Stimulated activated CD4-positive, alpha-beta T cell treated with anti-CD3 and anti-CD28 coated beads, Interleukin-12 subunit alpha, Interleukin-12 subunit beta, amount 100 ng/mL, for 48 hours (primary cell): ENCODE data around the gene DLG4.
"Not testable (repeated sequence)": the region's sequence is repeated elsewhere in the genome, so short reads cannot be mapped to it uniquely, and the experiment has no call there.

ENCODE experiments used
- DNase-seq, 3 donors: peaks; one replicate each; pipeline ENCODE4 v3.0.0-alpha.2; 2020; ENCODE audit warnings: low read depth in 2 of 3, low spot score in 1 of 3

Gene DLG4

GRCh38 chr17:7190276-7190917 is 29.2 kb downstream of the DLG4 start:
- no peak for DNase-seq

DNA sequence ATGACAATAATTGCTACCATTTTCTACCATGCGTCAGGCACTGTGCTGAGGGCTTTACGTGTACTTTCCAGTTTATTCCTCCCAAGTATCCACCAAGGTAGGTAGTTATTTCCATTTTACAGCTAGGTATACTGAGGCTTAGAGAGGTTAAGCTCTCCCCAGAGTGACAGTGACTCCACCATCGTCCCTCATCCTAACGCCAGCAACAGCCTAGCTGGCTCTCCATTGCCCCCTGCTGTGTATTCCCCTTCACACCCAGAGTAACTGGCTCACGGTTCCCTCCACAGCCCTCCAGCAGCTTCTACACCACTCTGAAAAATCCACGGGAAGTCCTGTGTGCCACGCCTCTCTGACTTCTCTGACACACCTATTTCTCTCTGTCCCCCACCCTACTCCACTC is 33.4 kb downstream of the DLG4 start:
- DNase-seq, result no peak

- DNase-seq, result no peak
These were observed 35.0 kb downstream of the DLG4 start for GRCh38 chr17:7184647-7185046.

- DNase-seq, result no peak
These were observed 35.5 kb downstream of the DLG4 start for GRCh38 chr17:7184091-7184488.

DNA sequence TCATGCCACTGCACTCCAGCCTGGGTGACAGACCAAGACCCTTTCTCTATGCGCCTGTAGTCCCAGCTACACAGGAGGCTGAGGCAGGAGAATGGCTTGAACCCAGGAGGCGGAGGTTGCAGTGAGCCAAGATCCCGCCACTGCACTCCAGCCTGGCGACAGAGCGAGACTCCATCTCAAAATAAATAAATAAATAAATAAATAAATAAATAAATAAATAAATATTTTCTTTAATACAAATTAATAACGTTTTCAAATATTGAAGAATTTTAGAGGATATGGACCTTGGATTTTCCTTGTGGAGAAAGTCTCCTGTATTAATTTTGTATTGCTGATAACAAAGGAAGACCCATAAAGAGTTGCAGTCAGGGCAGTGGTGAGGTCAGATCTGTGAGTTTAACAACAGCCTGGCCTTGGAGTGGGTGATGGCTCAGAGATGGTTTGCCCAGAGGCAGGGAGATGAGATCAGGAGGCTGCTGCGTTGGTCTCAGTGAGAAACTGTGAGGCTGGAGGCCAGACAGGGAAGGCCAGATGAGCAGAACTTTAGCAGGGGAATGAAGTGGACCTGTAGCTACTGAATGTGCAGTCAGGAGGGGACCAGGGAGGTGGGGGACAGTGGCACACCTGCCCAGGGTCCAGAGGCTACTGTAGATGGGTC is 36.1 kb downstream of the DLG4 start:
- DNase-seq, result no peak

DNA sequence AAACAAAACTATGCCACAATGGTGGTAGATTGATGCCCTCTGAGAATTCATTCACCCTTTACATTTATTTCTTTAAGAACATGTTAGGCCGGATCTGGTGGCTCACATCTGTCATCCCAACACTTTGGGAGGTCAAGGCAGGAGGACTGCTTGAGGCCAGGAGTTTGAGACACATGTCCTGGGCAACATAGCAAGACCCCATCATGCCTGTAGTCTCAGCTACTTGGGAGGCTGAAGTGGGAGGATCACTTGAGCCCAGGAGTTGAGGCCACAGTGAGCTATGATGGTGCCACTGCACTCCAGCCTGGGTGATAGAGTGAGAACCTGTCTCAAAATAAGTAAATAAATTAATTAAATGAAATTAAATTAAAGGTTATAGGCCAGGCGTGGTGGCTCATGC is 37.5 kb downstream of the DLG4 start:
- not testable (repeated sequence) for DNase-seq

DNA sequence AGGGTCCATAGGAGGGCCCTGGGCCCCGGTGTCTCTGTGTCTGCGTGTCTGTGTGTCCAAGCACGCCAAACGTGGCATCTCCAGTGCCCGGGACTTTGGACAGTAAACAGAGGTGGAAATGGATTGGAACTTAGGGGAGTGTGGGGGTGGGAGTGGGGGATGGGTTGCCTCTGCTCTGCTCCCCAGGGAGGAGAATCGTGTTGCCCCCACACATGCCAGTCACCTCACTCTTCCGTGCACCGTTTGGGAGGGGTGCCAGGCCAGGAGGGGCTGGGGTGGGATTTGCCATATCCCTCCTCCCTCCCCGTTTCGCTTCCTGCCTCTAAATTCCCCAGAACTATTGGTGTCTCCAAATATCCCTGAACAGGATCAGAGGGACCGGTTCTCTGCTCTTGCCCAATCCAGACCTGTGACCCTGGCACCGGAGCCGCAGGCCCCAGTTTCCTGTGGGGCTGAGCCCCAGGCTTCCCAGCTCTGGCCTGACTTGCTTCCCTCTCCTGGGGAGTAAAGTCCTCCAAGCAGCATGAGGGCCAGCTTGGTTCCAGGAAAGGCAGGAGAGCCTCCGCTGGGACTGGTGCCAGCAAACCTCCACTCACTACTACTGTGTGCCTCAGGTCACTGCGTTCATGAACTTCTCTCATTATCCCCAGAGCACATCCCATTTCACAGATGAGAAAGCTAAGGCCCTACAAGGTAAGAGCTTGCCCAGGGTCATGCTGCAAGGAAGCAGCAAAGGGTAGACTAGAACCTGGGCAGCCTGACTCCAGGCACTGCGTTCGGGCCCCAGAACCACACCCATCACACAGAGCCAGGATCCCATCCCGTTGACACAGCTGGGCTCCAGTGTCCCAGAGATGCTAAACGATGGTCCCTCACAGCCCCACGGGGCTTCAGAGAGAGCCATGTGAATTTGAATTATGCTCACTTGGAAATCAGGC is 40.0 kb downstream of the DLG4 start, which contains the start of gene ASGR1:
Gene ASGR1, minus strand, starts transcription at position 54 of the 938 bp plus-strand sequence. CDS start 807 bp downstream, outside the sequence.
- DNase-seq, result no peak

DNA sequence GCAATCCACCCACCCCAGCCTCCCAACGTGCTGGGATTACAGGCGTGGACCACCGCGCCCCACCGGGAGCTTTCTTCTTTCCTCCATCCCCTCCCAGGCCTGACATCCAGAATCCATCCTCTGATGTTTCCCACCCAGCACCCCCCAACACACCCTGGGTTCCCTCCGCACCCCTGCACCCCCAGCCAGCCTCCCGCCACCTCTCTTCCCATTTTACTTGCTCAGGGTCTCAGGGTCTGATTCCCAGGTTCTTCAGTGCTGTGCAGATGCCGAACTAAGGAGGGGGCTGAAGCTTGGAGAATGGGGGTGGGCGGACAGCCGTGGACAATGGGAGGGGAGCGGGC is 40.7 kb downstream of the DLG4 start:
- no peak for DNase-seq

DNA sequence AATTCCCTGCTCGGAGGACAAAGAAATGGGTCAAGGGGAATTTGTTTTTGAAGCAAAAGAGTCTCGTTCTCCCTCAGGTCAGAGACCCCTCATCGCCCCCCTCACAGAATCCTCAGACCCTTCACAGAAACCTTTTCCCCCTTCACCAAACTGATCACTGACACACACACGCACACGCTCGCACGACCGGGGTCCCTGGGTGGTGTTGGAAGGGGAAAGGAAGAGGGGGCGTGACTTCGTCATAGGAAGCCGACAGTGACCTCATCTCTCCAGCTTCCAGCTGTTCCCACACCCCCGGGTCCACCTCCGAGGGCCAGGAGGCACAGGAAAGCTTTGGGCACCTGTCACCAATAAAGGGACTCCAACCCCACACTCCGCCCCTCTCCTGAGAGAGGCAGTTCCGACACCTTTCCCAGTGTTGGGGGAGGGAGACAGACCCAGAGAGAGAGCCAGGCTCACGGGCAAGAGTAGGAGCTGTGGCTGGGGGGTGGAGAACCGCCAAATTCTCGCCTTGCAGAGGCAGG is 41.6 kb downstream of the DLG4 start:
- DNase-seq, result no peak

DNA sequence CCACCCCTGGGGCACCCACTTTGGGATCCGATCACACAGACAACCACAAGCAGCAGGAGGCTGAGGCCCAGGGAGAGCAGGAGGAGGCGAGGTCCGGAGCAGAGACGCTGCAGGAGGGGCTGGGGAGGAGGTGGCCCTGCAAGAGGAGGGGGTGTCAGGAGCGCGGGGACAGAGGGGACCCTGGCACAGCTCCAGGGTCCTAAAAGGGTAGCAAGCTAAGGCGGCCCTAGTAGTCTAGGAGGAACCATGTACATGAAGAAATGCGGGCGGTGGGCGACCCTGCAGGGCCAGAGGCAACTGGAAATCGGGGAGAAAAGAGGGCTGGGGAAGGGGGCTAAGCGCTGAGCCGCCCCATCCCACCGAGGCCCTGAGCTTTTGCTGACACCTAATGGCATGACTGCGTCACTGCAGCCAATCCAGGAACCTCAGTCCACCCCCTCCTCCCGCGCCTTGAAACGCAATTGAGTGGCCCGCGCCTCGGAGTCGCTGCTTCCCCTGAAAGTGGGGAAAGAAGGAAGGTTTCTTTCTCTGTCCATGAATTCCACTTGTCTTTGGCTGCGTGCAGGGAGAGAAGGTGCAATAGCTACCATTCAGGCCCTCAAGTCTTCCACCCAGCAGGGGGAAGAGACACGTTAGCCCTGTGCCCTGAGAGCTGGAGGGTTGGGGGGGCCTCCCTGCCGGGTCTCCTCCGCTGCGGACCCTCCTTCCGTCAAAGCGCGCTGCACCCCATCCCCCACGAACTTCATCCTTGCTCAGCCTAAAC is 42.3 kb downstream of the DLG4 start:
- DNase-seq, result peak; percentile 37 to 72 (median 52)

DNA sequence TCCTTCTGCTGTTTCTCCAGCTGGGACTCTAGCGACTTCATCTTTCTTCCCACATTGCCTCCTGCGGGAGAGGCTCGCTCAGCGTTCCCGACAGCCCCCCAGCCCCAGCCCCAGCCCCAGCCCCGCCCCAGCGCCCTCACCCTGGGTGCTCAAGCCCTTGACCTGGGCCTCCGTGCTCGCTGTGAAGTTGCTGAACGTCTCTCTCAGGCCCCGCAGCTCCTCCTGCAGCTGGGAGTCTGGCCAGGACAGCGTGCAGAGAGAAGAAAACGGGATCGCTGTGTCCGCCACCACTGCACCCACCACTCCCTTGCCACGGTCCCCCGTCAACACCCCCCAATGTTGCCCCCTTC is 42.8 kb downstream of the DLG4 start:
- no peak for DNase-seq

- no peak for DNase-seq
These were observed 43.4 kb downstream of the DLG4 start for GRCh38 chr17:7176107-7176840.

DNA sequence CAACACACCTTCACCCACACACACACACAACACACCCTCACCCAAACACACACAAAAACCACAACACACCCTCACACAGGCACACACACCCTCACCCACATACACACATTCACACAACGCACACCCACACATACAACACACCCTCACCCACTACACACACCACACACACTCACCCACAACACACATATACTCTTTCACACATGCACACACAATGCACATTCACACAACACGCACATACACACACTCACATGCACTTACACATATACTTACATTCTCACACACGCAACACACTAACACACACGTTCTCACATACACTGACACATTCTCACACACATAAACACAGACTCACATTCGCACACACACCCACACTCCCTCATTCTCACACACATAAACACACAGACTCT is 44.3 kb downstream of the DLG4 start:
- no peak for DNase-seq

DNA sequence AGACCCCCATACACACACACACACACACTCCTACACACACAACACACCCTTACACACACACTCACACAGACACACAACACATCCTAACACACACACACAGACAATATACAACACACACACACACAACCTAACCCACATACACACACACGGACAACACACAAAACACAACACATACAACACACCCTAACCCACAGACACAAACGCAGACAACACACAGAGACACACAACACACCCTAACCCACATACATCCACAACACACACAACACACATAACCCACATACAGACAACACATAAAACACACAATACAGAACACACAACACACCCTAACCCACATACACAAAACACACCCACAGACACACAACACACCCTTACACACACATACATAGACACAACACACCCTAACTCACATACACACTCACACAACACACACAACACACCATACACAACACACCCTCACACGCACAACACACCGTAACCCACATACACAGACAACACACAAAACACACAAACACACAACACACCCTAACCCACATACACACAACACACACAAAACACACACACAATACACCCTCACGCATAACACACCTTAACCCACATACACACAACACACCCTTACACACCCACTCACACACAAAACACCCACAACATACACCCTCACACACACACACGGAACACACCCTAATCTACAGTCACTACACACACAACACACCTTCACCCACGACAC is 44.9 kb downstream of the DLG4 start:
- no peak for DNase-seq

DNA sequence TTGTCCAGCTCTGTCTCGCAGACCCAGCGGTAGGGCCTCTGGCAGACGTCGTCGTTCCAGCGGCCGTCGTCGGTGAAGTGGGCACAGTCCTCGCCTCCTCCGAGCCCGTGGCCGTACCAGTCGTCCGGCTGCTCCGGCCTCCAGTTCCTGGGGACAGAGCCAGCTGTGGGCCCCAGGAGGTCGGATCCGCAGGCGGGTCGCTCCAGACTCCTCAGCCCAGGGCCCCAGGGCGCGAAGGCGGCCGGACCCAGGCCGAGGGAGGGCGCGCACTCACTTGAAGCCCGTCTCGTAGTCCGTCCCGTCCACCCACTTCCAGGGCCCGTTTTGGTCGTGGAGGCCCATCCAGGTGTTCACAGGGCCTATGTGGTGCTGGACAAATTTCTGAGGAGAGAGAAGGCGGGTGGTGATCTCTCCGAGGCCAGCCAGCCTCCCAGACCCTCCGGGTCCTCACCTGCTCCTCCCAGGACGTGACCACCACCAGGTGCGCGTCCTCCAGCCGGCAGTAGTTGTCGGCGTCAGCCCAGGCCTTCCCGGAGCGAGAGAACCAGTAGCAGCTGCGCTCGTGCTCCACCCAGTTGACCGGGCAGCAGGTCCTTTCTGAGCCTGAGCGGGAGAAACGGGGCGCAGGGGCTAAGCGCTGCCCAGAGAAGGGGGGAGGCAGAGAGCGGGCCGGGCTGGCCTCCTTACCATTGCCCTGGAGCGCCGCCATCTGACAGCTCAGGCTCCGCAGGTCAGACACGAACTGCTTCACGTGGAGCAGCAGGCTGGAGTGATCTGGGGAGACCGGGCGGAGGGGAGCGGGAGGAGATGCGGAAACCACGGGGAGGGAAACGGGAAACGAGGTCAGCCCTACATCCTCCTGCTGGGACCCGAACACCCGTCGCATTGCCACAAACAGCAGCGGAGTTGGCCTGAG is 45.7 kb downstream of the DLG4 start:
- DNase-seq, result peak; percentile 22 to 30 (median 28)

DNA sequence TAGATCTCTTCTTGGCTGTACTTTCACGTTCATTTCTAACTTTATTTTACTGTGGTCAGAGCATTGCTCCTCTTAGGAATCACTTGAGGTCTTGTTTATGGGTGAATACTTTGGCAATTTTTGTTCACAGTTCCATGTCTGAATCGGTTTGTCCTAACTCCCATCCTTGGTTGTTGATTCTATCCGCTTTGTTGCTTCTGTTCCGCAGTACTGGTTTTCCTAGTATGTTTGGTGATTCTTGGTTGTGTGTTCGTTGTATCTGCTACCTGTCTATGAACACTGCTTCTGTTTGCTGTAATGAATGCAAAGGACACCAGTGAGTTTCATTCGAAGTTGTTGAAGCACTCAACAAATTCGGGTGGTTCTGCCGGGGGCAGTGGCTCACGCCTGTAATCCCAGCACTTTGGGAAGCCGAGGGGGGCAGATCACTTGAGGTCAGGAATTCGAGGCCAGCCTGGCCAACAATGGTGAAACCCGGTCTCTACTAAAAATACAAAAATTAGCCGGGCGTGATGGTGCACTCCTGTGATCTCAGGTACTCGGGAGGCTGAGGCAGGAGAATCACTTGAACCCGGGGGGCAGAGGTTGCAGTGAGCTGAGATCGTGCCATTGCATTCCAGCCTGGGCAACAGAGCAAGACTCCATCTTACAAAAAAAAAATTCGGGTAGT is 47.0 kb downstream of the DLG4 start:
- not testable (repeated sequence) for DNase-seq

GRCh38 chr17:7169565-7169908 is 50.1 kb downstream of the DLG4 start:
- not testable (repeated sequence) for DNase-seq
